Liver (tissue), 3 donors: ENCODE data around the gene CD34.

Experiments
- ATF3 ChIP-seq: IDR thresholded peaks from 2 replicates; pipeline ENCODE4 v1.6.1; 2016; ENCODE audit warnings: antibody characterized with exemption
- CTCF ChIP-seq: fragments of 150-350 bp; IDR thresholded peaks from 2 replicates; pipeline ENCODE4 v1.5.1; 2017; ENCODE audit warnings: improper control_type of control experiment, low read depth, low read length; ENCODE audit not compliant: missing input control
- GABPA ChIP-seq, 2 donors: IDR thresholded peaks in 1 of 2; conservative IDR thresholded peaks in 1 of 2; 2 replicates each; pipeline ENCODE4 v1.6.1; 2016; ENCODE audit warnings: antibody characterized with exemption in 2 of 2, mild to moderate bottlenecking in 1 of 2, moderate library complexity in 1 of 2
- JUND ChIP-seq, 2 donors: IDR thresholded peaks; 2 replicates each; pipeline ENCODE4 v1.6.1; 2016; ENCODE audit warnings: antibody characterized with exemption in 2 of 2
- MAX ChIP-seq: IDR thresholded peaks from 2 replicates; pipeline ENCODE4 v1.6.1; 2016; ENCODE audit warnings: antibody characterized with exemption
- RAD21 ChIP-seq, 2 donors: IDR thresholded peaks; 2 replicates each; pipeline ENCODE4 v1.6.1; 2016; ENCODE audit warnings: antibody characterized with exemption in 2 of 2, mild to moderate bottlenecking in 2 of 2
- REST ChIP-seq: IDR thresholded peaks from 2 replicates; pipeline ENCODE4 v1.6.1; 2016; ENCODE audit warnings: antibody characterized with exemption, mild to moderate bottlenecking
- RXRA ChIP-seq, 2 donors: IDR thresholded peaks; 2 replicates each; pipeline ENCODE4 v1.6.1; 2017 to 2018; ENCODE audit warnings: antibody characterized with exemption in 2 of 2, mild to moderate bottlenecking in 1 of 2
- SP1 ChIP-seq: IDR thresholded peaks from 2 replicates; pipeline ENCODE4 v1.6.1; 2018; ENCODE audit warnings: antibody characterized with exemption, mild to moderate bottlenecking
- TAF1 ChIP-seq: conservative IDR thresholded peaks from 2 replicates; pipeline ENCODE4 v1.6.1; 2016; ENCODE audit warnings: antibody characterized with exemption, mild to moderate bottlenecking
- YY1 ChIP-seq: IDR thresholded peaks from 2 replicates; pipeline ENCODE4 v1.6.1; 2016; ENCODE audit warnings: antibody characterized with exemption, mild to moderate bottlenecking
- ZBTB33 ChIP-seq: IDR thresholded peaks from 2 replicates; pipeline ENCODE4 v1.6.1; 2016; ENCODE audit warnings: antibody characterized with exemption
- donor health status: healthy.
- donor health status: healthy.

GRCh38 chr1:207848234-207848633, 62.7 kb downstream of the CD34 start:
- no peak for TF ChIP-seq CTCF
- peak in 1 of 2 donors; percentile 9 for TF ChIP-seq RXRA (IDR thresholded peaks at IDR 0.05)
- no peak for TF ChIP-seq ATF3
- no peak for TF ChIP-seq TAF1
- peak; percentile 16 for TF ChIP-seq YY1
- no peak for TF ChIP-seq MAX
- TF ChIP-seq RAD21 (IDR thresholded peaks at IDR 0.05): peak in 1 of 2 donors; percentile 10
- TF ChIP-seq SP1: peak; percentile 45
- TF ChIP-seq REST: no peak
- no peak for TF ChIP-seq GABPA (IDR thresholded peaks at IDR 0.05 in 1 of 2, conservative IDR thresholded peaks at IDR 0.05 in 1 of 2)
- TF ChIP-seq JUND (IDR thresholded peaks at IDR 0.05): no peak
- TF ChIP-seq ZBTB33: no peak
